Vagina (tissue), 2 donors: ENCODE data around the gene CDC42SE1. TPM values are rescaled to one million over a fixed set of nuclear protein-coding genes. Genes with fewer than 3 reads are reported as not detected.

Source experiments
- DNase-seq, 2 donors: peaks; one replicate each; pipeline ENCODE4 v3.0.0-alpha.2; 2017; ENCODE audit errors: extremely low spot score in 2 of 2
- H3K27ac ChIP-seq: fragments of 200-600 bp; sonication (generic); one replicate; pipeline ENCODE4 v1.5.1; 2019
- H3K27me3 ChIP-seq: fragments of 200-600 bp; sonication (generic); one replicate; pipeline ENCODE4 v1.5.1; 2019
- H3K36me3 ChIP-seq, 2 donors: fragments of 200-600 bp; sonication (generic); one replicate each; pipeline ENCODE4 v1.5.1; 2017 to 2019
- H3K4me1 ChIP-seq: fragments of 200-600 bp; sonication (generic); one replicate; pipeline ENCODE4 v1.5.1; 2019
- H3K4me3 ChIP-seq, 2 donors: fragments of 200-600 bp; sonication (generic); 1 replicate in 1 of 2; 2 replicates in 1 of 2; pipeline ENCODE4 v1.5.1; 2016 to 2019
- H3K9me3 ChIP-seq: fragments of 200-600 bp; sonication (generic); one replicate; pipeline ENCODE4 v1.5.1; 2019
- CTCF ChIP-seq, 3 experiments: fragments of 450-650 bp in 2 of 3; fragments of 200-600 bp in 1 of 3; sonication (generic) in 1 of 3; IDR thresholded peaks; one replicate each; pipeline ENCODE4 v1.5.1; 2017 to 2019; ENCODE audit warnings: antibody characterized with exemption in 3 of 3, mild to moderate bottlenecking in 2 of 3, moderate library complexity in 2 of 3
- POLR2A ChIP-seq, 2 donors: fragments of 450-650 bp; IDR thresholded peaks; one replicate each; pipeline ENCODE4 v1.6.1; 2017; ENCODE audit warnings: antibody characterized with exemption in 2 of 2, mild to moderate bottlenecking in 2 of 2, moderate library complexity in 2 of 2
- POLR2AphosphoS5 ChIP-seq, 2 donors: sonication (generic); formaldehyde crosslinking; IDR thresholded peaks; one replicate each; pipeline ENCODE4 v1.9.0; 2017; ENCODE audit warnings: antibody characterized with exemption in 2 of 2, mild to moderate bottlenecking in 2 of 2, low read depth in 1 of 2; ENCODE audit not compliant: insufficient read depth in 1 of 2
- intact Hi-C: fragments of 100-400 bp; cut with DNase I; formaldehyde crosslinking; loops from one replicate; pipeline ENCODE4 v1.15.1; 2023
- total RNA-seq: library from RNA; depleted of rRNA; stranded (reverse); fragments of >200 nt; gene quantifications from one replicate; pipeline ENCODE4 v1.2.3, GENCODE V29; 2016

CDC42SE1 gene
- total RNA-seq, 1 donor from 2014 or later, result 89.1 TPM

GRCh38 chr1:151009674-151010345 is 49.6 kb downstream of the CDC42SE1 start:
- peak overlapping the region; percentile 70 to 85 for H3K4me3 ChIP-seq
- no peak for DNase-seq
- no peaks in the 10 kb centered on the region for H3K27me3 ChIP-seq
- peaks cover 57% of the 10 kb centered on the region for H3K4me1 ChIP-seq
- TF ChIP-seq POLR2AphosphoS5 (IDR thresholded peaks at IDR 0.05; ENCODE audit: insufficient read depth in 1 of 2, low read depth in 1 of 2) (no peak), CTCF (IDR thresholded peaks at IDR 0.05) (no peak), POLR2A (IDR thresholded peaks at IDR 0.05) (no peak)
- no peaks in the 10 kb centered on the region for H3K36me3 ChIP-seq
- H3K27ac ChIP-seq, result peak overlapping the region; percentile 93
- no peaks in the 10 kb centered on the region for H3K9me3 ChIP-seq
- intact Hi-C loops, result no loop called here

- peak overlapping the region; percentile 70 to 85 for H3K4me3 ChIP-seq
- H3K36me3 ChIP-seq, result no peaks in the 10 kb centered on the region
- H3K9me3 ChIP-seq, result no peaks in the 10 kb centered on the region
- H3K4me1 ChIP-seq, result peaks cover 63% of the 10 kb centered on the region
- H3K27me3 ChIP-seq, result no peaks in the 10 kb centered on the region
- no peak for DNase-seq
- H3K27ac ChIP-seq, result peak overlapping the region; percentile 93
- TF ChIP-seq POLR2A (IDR thresholded peaks at IDR 0.05) (no peak), POLR2AphosphoS5 (IDR thresholded peaks at IDR 0.05; ENCODE audit: insufficient read depth in 1 of 2, low read depth in 1 of 2) (no peak), CTCF (IDR thresholded peaks at IDR 0.05) (no peak)
- intact Hi-C loops, result no loop called here
Observed at GRCh38 chr1:151009206-151009587, 50.2 kb downstream of the CDC42SE1 start.

GRCh38 chr1:151008244-151009205 is 50.9 kb downstream of the CDC42SE1 start, which contains the start of gene PRUNE1:
TSS of gene PRUNE1 (plus strand) at chr1:151008449. CDS start at chr1:151008633, 184 bp downstream.
- H3K4me1 ChIP-seq, result peaks cover 69% of the 10 kb centered on the region
- TF ChIP-seq CTCF (IDR thresholded peaks at IDR 0.05), result no peak
- peak; percentile 28 to 61 for TF ChIP-seq POLR2A (IDR thresholded peaks at IDR 0.05)
- TF ChIP-seq POLR2AphosphoS5 (IDR thresholded peaks at IDR 0.05; ENCODE audit: insufficient read depth in 1 of 2, low read depth in 1 of 2), result peak; percentile 93 to 94
- H3K9me3 ChIP-seq, result no peaks in the 10 kb centered on the region
- no peaks in the 10 kb centered on the region for H3K27me3 ChIP-seq
- peak within 1 kb of the TSS; percentile 93 for H3K27ac ChIP-seq
- H3K4me3 ChIP-seq, result peak within 1 kb of the TSS; percentile 70 to 85
- H3K36me3 ChIP-seq, result no peaks in the 10 kb centered on the region
- DNase-seq, result peak in 1 of 2 donors; percentile 92
- intact Hi-C loops, result no loop called here

GRCh38 chr1:151007853-151008243 is 51.6 kb downstream of the CDC42SE1 start:
- TF ChIP-seq CTCF (IDR thresholded peaks at IDR 0.05) (no peak), POLR2A (IDR thresholded peaks at IDR 0.05) (no peak), POLR2AphosphoS5 (IDR thresholded peaks at IDR 0.05; ENCODE audit: insufficient read depth in 1 of 2, low read depth in 1 of 2) (no peak)
- no peak for DNase-seq
- Histone ChIP-seq H3K4me3 (peak overlapping the region; percentile 70 to 85), H3K36me3 (no peaks in the 10 kb centered on the region), H3K27ac (peak overlapping the region; percentile 93), H3K27me3 (no peaks in the 10 kb centered on the region), H3K4me1 (peaks cover 76% of the 10 kb centered on the region), H3K9me3 (no peaks in the 10 kb centered on the region)
- intact Hi-C loops, result no loop called here
